HepG2 (cell line): ENCODE data around the gene SMYD4. TPM values are rescaled to one million over a fixed set of nuclear protein-coding genes. Genes with fewer than 3 reads are reported as not detected.

ENCODE experiments used
- ATAC-seq: fragments of 200-7000 bp; cut with Tn5 transposase; 3 replicates; pipeline ENCODE4 v1.9.1; 2020; ENCODE audit warnings: mild to moderate bottlenecking, moderate library complexity
- BruUV-seq: library from RNA; stranded (reverse); fragments of 400-500 nt; replicated peaks from 2 replicates; lab custom pipeline; 2021; lab: Mats Ljungman, UMichigan
- CTCF ChIA-PET: fragments of 300-600 bp; formaldehyde crosslinking; extraction: SDS; loops from one replicate; lab custom pipeline; 2021; ENCODE audit warnings: low total read pairs, inconsistent platforms, low intra/inter-chr PET ratio; lab: Yijun Ruan, JAX
- POLR2A ChIA-PET: fragments of 350-600 bp; sonication (Branson Sonifier 250); formaldehyde crosslinking; loops from one replicate; lab custom pipeline; 2020; ENCODE audit warnings: antibody characterized with exemption, inconsistent platforms; lab: Yijun Ruan, JAX
- DNase-seq: peaks from one replicate; pipeline ENCODE4 v3.0.0-alpha.2; 2015; ENCODE audit warnings: low spot score
- FAIRE-seq: peaks from 3 replicates; lab custom pipeline; 2011; peaks lifted over from hg19 to GRCh38; lab: Jason Lieb, UNC
- H2AFZ ChIP-seq: one replicate; pipeline ENCODE4 v1.6.1; 2011; ENCODE audit warnings: low read length, inconsistent platforms
- H3K27ac ChIP-seq: fragments of 300-600 bp; 3 replicates; pipeline ENCODE4 v1.8.0; 2011; ENCODE audit warnings: mixed run types, mild to moderate bottlenecking, mixed read lengths, low read length, inconsistent platforms; ENCODE audit not compliant: insufficient read depth; ENCODE audit errors: extremely low read length
- H3K27me3 ChIP-seq, 2 experiments: fragments of 200-600 bp in 1 of 2; 2 replicates in 1 of 2; 3 replicates in 1 of 2; pipeline versions ENCODE4 v1.6.0 to v1.8.0; 2011; ENCODE audit warnings: low read length in 2 of 2, mild to moderate bottlenecking in 2 of 2, moderate library complexity in 2 of 2, inconsistent platforms in 1 of 2; ENCODE audit not compliant: insufficient read depth in 2 of 2, control insufficient read depth in 1 of 2
- H3K36me3 ChIP-seq, 2 experiments: fragments of 200-600 bp in 1 of 2; replicated peaks in 1 of 2; 2 replicates in 1 of 2; 3 replicates in 1 of 2; pipeline versions ENCODE4 v1.5.1 to v1.8.0; 2011; ENCODE audit warnings: low read length in 2 of 2, inconsistent platforms in 1 of 2; ENCODE audit not compliant: insufficient read depth in 2 of 2, control insufficient read depth in 1 of 2
- H3K4me1 ChIP-seq: 2 replicates; pipeline ENCODE4 v1.5.1; 2012; ENCODE audit warnings: low read length, inconsistent platforms; ENCODE audit not compliant: insufficient read depth
- H3K4me2 ChIP-seq: 2 replicates; pipeline ENCODE4 v1.6.0; 2011; ENCODE audit warnings: low read depth, low read length, inconsistent platforms
- H3K4me3 ChIP-seq, 3 experiments: fragments of 200-600 bp in 1 of 3; sonication (generic), shearing (Covaris generic) in 1 of 3; replicated peaks in 1 of 3; 2 replicates each; pipeline ENCODE4 v1.5.1; 2011 to 2016; ENCODE audit warnings: low read length in 3 of 3, inconsistent platforms in 2 of 3, low read depth in 2 of 3, mild to moderate bottlenecking in 2 of 3, control low read depth in 1 of 3, mixed read lengths in 1 of 3; ENCODE audit not compliant: insufficient read depth in 1 of 3
- H3K79me2 ChIP-seq: one replicate; pipeline ENCODE4 v1.6.1; 2011; ENCODE audit warnings: low read length, inconsistent platforms; ENCODE audit not compliant: insufficient read depth
- H3K9ac ChIP-seq: 2 replicates; pipeline ENCODE4 v1.6.0; 2011; ENCODE audit warnings: mild to moderate bottlenecking, low read depth, low read length, inconsistent platforms; ENCODE audit not compliant: insufficient read depth
- H3K9me3 ChIP-seq: 2 replicates; pipeline ENCODE4 v1.5.1; 2012; ENCODE audit warnings: mild to moderate bottlenecking, low read length
- H4K20me1 ChIP-seq: 2 replicates; pipeline ENCODE4 v1.6.0; 2011; ENCODE audit warnings: inconsistent platforms, mild to moderate bottlenecking, low read length, moderate library complexity; ENCODE audit not compliant: insufficient read depth
- BORCS8-MEF2B ChIP-seq: sonication (generic); formaldehyde crosslinking; IDR thresholded peaks from 2 replicates; pipeline ENCODE4 v1.8.0; 2022; ENCODE audit warnings: mild to moderate bottlenecking, missing genetic modification reagents
- DNMT3B ChIP-seq: conservative IDR thresholded peaks from 2 replicates; pipeline ENCODE4 v1.6.1; 2016; ENCODE audit warnings: missing biosample characterization, control low read depth
- DZIP1 ChIP-seq: sonication (generic); formaldehyde crosslinking; IDR thresholded peaks from 2 replicates; pipeline ENCODE4 v1.5.0; 2020; ENCODE audit warnings: mild to moderate bottlenecking, missing genetic modification reagents
- FOSL1 ChIP-seq: sonication (generic); formaldehyde crosslinking; IDR thresholded peaks from 2 replicates; pipeline ENCODE4 v1.9.0; 2021; ENCODE audit warnings: missing genetic modification reagents, borderline replicate concordance
- GATAD2A ChIP-seq: IDR thresholded peaks from 2 replicates; pipeline ENCODE4 v1.6.1; 2016
- JUN ChIP-seq: sonication (generic); formaldehyde crosslinking; IDR thresholded peaks from 2 replicates; pipeline ENCODE4 v1.4.0; 2020; ENCODE audit warnings: mild to moderate bottlenecking, missing genetic modification reagents
- KAT8 ChIP-seq: IDR thresholded peaks from 2 replicates; pipeline ENCODE4 v1.6.1; 2016; ENCODE audit warnings: missing genetic modification reagents, missing compliant biosample characterization
- PAF1 ChIP-seq: IDR thresholded peaks from 2 replicates; pipeline ENCODE4 v1.6.1; 2016; ENCODE audit warnings: missing genetic modification reagents, missing compliant biosample characterization
- RELA ChIP-seq: sonication (generic); formaldehyde crosslinking; IDR thresholded peaks from 2 replicates; pipeline ENCODE4 v1.4.0; 2020; ENCODE audit warnings: missing genetic modification reagents
- SMC3 ChIP-seq: IDR thresholded peaks from 2 replicates; pipeline ENCODE4 v1.6.1; 2011; ENCODE audit warnings: low read length, improper control_type of control experiment
- SUZ12 ChIP-seq: fragments of 150-350 bp; IDR thresholded peaks from 2 replicates; pipeline ENCODE4 v1.6.1; 2014; ENCODE audit warnings: low read depth, low read length
- ZBTB49 ChIP-seq: sonication (generic); formaldehyde crosslinking; IDR thresholded peaks from 2 replicates; pipeline ENCODE4 v1.4.0; 2020; ENCODE audit warnings: missing genetic modification reagents, borderline replicate concordance
- ZFP1 ChIP-seq: IDR thresholded peaks from 2 replicates; pipeline ENCODE4 v1.6.1; 2016
- ZNF234 ChIP-seq: sonication (generic); formaldehyde crosslinking; conservative IDR thresholded peaks from 2 replicates; pipeline ENCODE4 v1.5.1; 2020; ENCODE audit warnings: mild to moderate bottlenecking, missing genetic modification reagents
- ZNF362 ChIP-seq: sonication (generic); formaldehyde crosslinking; IDR thresholded peaks from 2 replicates; pipeline ENCODE4 v1.4.0; 2020; ENCODE audit warnings: missing genetic modification reagents, mild to moderate bottlenecking, borderline replicate concordance
- ZNF597 ChIP-seq: sonication (generic); formaldehyde crosslinking; IDR thresholded peaks from 2 replicates; pipeline ENCODE4 v1.5.0; 2020; ENCODE audit warnings: missing genetic modification reagents
- ZNF615 ChIP-seq: sonication (generic); formaldehyde crosslinking; IDR thresholded peaks from 2 replicates; pipeline ENCODE4 v1.5.0; 2020; ENCODE audit warnings: mild to moderate bottlenecking, missing genetic modification reagents, borderline replicate concordance
- ZNF616 ChIP-seq: sonication (generic); formaldehyde crosslinking; IDR thresholded peaks from 2 replicates; pipeline ENCODE4 v1.5.0; 2020; ENCODE audit warnings: low read depth, mild to moderate bottlenecking, missing genetic modification reagents
- ZNF704 ChIP-seq: sonication (generic); formaldehyde crosslinking; IDR thresholded peaks from 2 replicates; pipeline ENCODE4 v1.8.1; 2023; ENCODE audit warnings: mild to moderate bottlenecking, inconsistent platforms, moderate library complexity, missing genetic modification reagents, borderline replicate concordance
- WGBS: methylation state at CpG from one replicate; pipeline ENCODE4 v1.1.6; 2017; ENCODE audit warnings: low lambda C conversion rate; 5-methylcytosine and 5-hydroxymethylcytosine counted together
- in situ Hi-C: cut with HindIII; loops from 2 replicates; pipeline ENCODE4 v1.10.0; 2017; ENCODE audit warnings: low pct_unique_long_range_greater_than_20kb; ENCODE audit not compliant: extremely low pct_ligation_motif_present
- intact Hi-C: fragments of 100-400 bp; cut with micrococcal nuclease; formaldehyde crosslinking; loops from one replicate; pipeline ENCODE4 v1.10.0; 2022; ENCODE audit not compliant: unreplicated experiment
- polyA plus RNA-seq, 8 experiments: library from polyadenylated mRNA; depleted of rRNA in 3 of 8; stranded (reverse) in 7 of 8; unstranded in 1 of 8; fragments of >200 nt; fragmentation: Illumina TruSeq in 4 of 8; extraction: Trizol in 4 of 8; gene quantifications; 2 replicates each; pipeline versions ENCODE4 v1.2.1 to v1.2.3, GENCODE V29; 2011 to 2016; ENCODE audit warnings: low read depth in 4 of 8, missing spikeins in 1 of 8, mixed read lengths in 1 of 8; ENCODE audit not compliant: insufficient read depth in 1 of 8
- total RNA-seq, 5 experiments: library from RNA; depleted of rRNA; stranded (reverse); fragments of >200 nt; fragmentation: Illumina TruSeq; extraction: Trizol; gene quantifications; 2 replicates each; pipeline ENCODE4 v1.2.3, GENCODE V29; 2016; ENCODE audit warnings: low read depth in 1 of 5

SMYD4 gene
- total and polyA plus RNA-seq, 2 of the 13 experiments (the other 11 are each of a cell fraction or from before 2014, with no cell fraction given), result 7.4 to 11.3 TPM

GRCh38 chr17:1860978-1861377, 31.3 kb upstream of the SMYD4 start:
- ChIA-PET CTCF (no interaction called here), POLR2A (no interaction called here)
- no TSS peak for BruUV-seq
- no peaks in the 10 kb centered on the region for H3K4me1 ChIP-seq
- intact Hi-C loops (loop anchor here (10.0 kb wide), 1 partner anchor 146 kb away; the partner anchor contains the start of gene TLCD2), in situ Hi-C loops (no loop called here)
- DNase-seq, result no peak
- no peak overlapping the region for H3K9ac ChIP-seq
- WGBS, result 98% methylated on average over 10 of the region's 11 CpGs
- no peaks in the 10 kb centered on the region for H3K79me2 ChIP-seq
- TF ChIP-seq DNMT3B (CRISPR knock-in tag) (no peak), JUN (CRISPR knock-in tag) (no peak), ZFP1 (CRISPR knock-in tag) (no peak), GATAD2A (CRISPR knock-in tag) (no peak), ZNF597 (CRISPR knock-in tag) (no peak), BORCS8-MEF2B (CRISPR knock-in tag) (no peak), SUZ12 (no peak), PAF1 (CRISPR knock-in tag) (no peak), SMC3 (no peak), KAT8 (CRISPR knock-in tag) (no peak), ZNF362 (CRISPR knock-in tag) (no peak), ZNF234 (no peak), ZNF615 (CRISPR knock-in tag) (no peak), ZNF704 (CRISPR knock-in tag) (no peak), DZIP1 (CRISPR knock-in tag) (no peak), ZNF616 (CRISPR knock-in tag) (no peak), FOSL1 (CRISPR knock-in tag) (no peak), ZBTB49 (CRISPR knock-in tag) (no peak), RELA (CRISPR knock-in tag) (no peak)
- TF ChIP-seq, all 625 proteins: peak for 0
- Histone ChIP-seq H3K27me3 (no peaks in the 10 kb centered on the region), H3K36me3 (peaks cover 3 to 15% of the 10 kb centered on the region in 2 experiments; a peak in 4 of 5 replicates), H3K4me3 (no peak overlapping the region), H3K9me3 (no peaks in the 10 kb centered on the region), H3K4me2 (no peak overlapping the region), H2AFZ (no peak overlapping the region), H4K20me1 (no peaks in the 10 kb centered on the region; the same call in 1 of the 2 replicates), H3K27ac (no peak overlapping the region)
- FAIRE-seq (no peak), ATAC-seq (no peak)
